GM18867 (cell line): Measurements from ENCODE around the gene MYZAP.

Experiments
- ATAC-seq: cut with Tn5 transposase; IDR thresholded peaks from one replicate; pipeline ENCODE4 v1.9.1; 2021; ENCODE audit warnings: mild to moderate bottlenecking, moderate library complexity; ENCODE audit not compliant: unreplicated experiment

The MYZAP gene

GRCh38 chr15:57561041-57561711, 30.5 kb upstream of the MYZAP start:
- ATAC-seq = peak; percentile 92

GRCh38 chr15:57562196-57562769, 29.4 kb upstream of the MYZAP start:
- no peak for ATAC-seq

DNA sequence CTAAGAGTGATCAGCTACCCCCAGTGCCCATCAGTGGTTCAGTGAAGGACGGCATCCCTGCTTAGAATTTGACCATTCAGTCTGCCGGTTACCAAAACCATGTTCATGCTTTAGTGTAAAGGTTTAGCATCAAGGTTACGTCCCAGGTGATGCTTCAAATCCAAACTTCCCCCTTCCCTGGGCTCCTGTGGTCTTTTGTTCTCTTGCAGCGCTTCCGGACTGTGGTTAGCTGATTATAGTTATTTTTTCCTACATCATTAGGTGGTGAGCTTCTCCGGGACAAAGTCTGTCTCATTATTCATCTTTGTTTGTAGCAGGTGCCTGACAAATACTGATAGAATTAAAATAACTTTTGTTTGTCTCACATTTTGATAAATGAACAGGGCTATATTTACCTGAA, 28.3 kb upstream of the MYZAP start:
- ATAC-seq = no peak

DNA sequence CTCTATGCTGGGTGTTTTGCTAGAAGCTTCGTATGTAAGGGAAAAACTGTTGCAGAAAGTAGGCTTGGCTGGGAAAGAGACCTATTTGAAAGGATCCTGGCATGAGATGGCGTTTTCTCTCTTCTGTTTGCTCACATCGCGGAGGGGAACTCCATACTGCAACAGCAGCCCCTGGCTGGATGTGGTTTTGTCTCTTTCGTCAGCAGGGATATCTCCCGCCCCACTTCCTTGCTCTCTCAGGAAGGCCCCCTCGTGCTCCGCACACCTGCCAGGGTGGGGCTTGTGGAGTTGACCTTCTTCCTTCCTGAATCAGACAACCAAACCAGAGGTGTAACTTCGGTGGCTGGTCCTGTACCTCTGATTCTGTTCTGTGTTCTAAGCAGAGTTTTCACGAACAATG, 26.4 kb upstream of the MYZAP start:
- ATAC-seq = no peak

- ATAC-seq = no peak
Observed at GRCh38 chr15:57566834-57567233, 24.9 kb upstream of the MYZAP start.

GRCh38 chr15:57567891-57568290, 23.8 kb upstream of the MYZAP start:
- no peak for ATAC-seq

- no peak for ATAC-seq
Observed at GRCh38 chr15:57568299-57568698, 23.4 kb upstream of the MYZAP start.

GRCh38 chr15:57570340-57570739, 21.4 kb upstream of the MYZAP start:
- ATAC-seq = no peak

DNA sequence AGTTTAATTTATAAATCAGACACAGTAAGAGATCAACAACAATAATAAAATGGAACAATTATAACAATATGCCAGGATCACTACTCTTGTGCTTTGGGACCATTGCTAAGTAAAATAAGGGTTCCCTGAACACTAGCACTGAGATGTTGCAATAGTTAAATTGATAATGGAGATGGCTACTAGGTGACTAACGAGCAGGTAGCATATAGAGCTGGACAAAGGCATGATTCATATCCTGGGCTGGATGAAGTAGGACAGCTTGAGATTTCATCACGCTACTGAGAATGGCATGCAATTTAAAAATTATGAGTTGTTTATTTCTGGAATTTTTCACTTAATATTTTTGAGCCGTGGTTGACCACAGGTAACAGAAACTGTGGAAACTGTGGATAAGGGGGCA, 20.7 kb upstream of the MYZAP start:
- ATAC-seq = no peak

GRCh38 chr15:57571725-57572124, 20.0 kb upstream of the MYZAP start:
- ATAC-seq = no peak

DNA sequence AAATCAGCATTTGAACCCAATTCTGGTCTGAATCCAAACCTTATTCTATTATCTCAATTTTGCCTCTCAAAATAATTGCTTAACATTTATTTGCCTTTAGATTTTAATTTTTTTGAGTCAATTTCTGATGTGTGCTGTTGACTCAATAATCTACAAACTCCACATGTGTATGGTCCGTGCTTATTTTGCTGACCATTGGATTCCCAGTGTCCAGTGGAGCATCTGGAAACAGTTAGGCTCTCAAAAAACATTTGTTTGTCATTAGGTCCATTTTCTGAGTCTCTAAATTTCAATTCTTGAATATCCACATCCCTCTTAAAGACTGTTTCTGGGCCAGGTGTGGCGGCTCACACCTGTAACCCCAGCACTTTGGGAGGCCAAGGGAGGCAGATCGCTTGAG, 19.2 kb upstream of the MYZAP start:
- ATAC-seq = no peak

DNA sequence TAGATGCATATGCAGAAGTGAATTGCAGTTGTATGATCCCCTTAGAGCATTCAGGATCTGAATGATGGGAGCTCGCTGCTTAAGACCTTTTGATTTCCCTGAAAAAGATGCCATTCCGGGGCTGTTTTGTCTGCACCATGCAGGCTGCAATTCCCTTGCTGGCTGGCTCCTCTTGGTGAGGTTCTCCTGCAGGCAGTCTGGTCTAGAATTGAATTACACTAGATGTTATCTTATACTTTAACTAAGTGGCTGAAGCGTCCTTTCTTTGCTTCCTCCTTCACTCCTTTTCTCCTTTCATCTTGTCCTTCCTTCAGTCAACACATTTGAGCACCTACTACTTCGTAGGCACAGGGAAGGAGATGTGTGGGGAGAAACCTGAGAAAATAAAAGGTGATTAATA, 18.6 kb upstream of the MYZAP start:
- ATAC-seq = no peak

DNA sequence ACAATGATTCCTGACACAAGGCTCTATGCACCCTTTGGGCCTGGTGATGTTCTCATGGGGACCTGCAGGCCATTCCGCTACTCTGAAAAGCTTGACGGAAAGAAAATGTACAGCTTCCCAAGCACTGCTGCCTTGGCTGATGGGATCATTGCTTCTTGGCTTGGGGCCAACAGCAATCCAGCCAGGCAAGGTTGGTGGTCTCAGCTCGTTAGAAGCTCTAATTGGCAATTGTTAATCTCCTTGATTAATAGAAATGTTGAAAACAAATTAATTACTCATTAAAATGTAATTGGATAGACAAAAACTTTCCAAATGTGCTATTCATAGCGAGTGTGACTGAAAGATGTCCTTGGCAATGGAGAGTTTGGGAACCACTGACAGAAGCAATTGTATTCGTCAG, 16.3 kb upstream of the MYZAP start:
- no peak for ATAC-seq

- no peak for ATAC-seq
Observed at GRCh38 chr15:57578288-57578900, 13.3 kb upstream of the MYZAP start.

GRCh38 chr15:57580428-57580827, 11.3 kb upstream of the MYZAP start:
- ATAC-seq = no peak

GRCh38 chr15:57580866-57581265, 10.8 kb upstream of the MYZAP start:
- ATAC-seq = no peak

- ATAC-seq = no peak
Observed at GRCh38 chr15:57582090-57582489, 9.6 kb upstream of the MYZAP start.

DNA sequence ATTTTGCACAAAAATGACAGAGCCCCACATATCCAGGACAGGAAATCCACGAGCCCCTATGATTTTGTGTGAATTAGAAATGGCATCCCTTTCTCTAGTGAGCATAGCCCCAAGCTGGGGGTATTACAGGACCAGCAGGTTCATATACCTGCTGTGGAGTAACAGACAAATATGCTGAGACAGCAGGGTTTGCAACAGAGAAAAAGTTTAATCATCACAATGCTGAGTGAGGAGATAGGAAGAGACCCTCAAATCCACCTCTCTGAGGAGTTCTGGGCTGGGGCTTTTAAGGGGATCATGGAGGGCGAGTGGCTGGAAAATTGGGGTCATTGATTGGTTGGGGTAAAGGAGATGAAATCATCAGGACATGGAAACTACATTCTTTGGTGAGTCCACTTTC, 8.4 kb upstream of the MYZAP start:
- ATAC-seq = no peak

- ATAC-seq = no peak
Observed at GRCh38 chr15:57583720-57584119, 8.0 kb upstream of the MYZAP start.

DNA sequence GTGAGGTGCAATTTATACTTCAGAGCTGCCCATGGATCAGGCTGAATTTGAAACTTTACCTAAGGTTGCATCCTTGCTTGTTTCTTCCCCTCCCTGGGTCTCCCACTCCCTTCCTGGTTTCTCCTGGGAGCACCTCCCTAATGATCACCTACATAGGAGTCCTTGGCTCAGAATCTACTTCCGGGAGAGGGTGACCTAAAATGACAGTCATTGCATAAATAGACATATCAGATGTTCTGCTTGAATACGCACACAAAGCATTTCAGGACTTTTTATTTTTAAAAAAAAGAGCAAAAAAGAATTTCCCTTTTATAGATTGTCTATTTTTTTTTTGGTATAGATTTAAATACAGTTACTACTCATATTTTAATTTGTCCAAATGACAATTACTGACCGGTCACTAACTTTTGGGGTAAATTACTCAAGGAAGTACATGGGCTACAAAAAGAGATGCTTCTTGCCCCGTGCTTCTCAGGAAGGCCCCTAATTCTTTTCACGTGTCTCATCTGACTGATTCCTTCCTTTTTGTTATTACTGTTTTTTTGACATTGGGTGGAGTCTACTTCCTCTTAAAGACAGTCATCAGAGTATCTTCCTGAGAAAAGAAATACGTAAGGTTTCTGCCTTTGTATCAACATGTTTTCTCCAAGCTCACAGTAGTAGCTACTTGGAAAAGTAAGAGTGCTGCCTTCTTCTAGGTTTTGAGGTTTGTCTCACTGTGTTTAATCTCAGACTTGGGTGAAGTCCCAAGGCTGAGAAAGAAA, 4.9 kb upstream of the MYZAP start:
- no peak for ATAC-seq

DNA sequence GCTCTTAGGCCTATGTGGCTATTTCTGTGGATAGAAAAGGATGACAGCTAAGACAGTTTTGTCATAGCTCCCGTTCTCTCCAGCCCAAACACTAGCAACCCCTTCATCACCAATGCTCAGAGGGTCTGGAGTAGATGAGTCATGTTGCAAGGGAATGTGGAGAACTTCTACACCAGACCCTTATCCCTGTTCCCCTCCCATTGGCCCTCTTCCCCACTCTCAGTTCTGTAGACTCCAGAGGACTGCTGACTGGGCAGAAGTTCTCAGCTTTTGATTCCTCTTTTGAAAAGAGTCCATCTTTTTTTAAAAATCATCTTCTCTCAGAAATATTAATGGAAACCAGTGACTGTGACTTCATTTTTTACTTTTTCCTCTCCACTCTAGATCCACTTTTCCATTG, 2.4 kb upstream of the MYZAP start:
- no peak for ATAC-seq

DNA sequence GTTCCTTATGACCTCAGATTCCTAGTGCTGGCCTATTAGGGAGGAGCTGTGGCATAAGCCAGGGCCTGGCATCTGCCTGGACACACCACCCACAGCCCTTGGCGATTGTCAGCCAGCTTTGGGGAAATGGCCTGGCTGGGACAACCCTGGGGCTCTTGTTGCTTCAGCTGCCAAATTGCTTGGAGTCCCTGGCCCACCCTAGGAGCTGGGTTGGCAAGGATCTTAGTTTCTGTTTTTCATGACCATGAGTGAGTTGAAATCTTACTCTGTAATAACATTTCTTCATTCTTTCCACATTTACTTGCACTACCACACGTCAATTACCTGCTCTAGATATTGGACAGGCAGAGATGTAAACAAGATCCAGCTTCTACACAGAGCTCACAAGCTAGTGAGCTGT, 1.9 kb upstream of the MYZAP start:
- ATAC-seq = no peak
